Esophagus mucosa (tissue), 1 donor: ENCODE measurements around the gene PRKG1. TPM values are rescaled to one million over a fixed set of nuclear protein-coding genes. Genes with fewer than 3 reads are reported as not detected.
A peak's percentile ranks its signal among the peaks of the same experiment; 100 is the strongest.
"Not testable (repeated sequence)": the region's sequence is repeated elsewhere in the genome, so short reads cannot be mapped to it uniquely, and the experiment has no call there.

Experiments used
- ATAC-seq: fragments of 200-7000 bp; cut with Tn5 transposase; one replicate; pipeline ENCODE4 v1.9.1; 2020
- total RNA-seq: library from RNA; stranded (reverse); gene quantifications from one replicate; pipeline ENCODE4 v1.2.4, GENCODE V29; 2023
- donor health status: DM: yes; HTN: yes; CAD: no.

The PRKG1 gene
- total RNA-seq, 1 donor from 2014 or later = 0.80 TPM

DNA sequence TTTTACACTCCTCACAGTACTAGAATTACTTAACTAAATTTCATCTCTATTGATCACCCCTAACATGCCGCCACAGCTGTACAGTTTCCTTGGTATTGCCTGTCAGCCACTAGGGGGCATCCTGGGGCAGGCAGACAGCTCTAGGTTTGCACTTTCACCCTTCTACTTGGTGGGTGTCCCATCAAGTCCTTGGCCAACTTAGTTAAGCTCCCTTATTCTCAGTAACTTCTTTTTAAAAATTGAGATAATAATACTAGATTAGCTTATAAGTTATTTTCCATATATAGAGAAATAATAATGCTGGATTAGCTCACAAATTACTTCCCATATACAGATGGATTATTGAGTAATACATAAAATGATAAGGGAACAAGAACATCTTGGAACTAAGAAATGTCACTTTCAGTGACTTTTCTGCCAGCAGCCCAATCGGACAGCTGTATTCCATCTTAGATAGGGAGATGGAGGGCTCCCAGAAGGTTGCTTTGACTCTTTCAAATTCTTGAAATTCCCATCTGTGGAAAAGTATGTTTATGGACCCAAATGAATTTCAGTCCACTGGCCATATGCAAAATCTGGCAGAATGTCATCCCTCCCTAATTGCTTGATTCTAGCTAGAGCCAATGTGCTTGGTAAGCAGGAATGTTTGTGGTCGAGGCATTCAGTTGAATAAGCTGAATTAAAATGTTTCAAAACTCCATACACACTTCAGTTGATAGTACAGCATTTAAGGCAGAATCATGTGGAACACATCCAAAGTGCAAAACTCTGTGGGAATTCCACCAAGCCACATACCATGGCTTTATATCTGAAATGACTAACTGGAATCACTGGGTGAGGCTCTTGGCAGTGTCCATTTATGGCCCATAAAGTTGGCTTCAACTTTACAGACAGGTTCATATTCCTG lies 315.4 kb downstream of the PRKG1 start:
- ATAC-seq = peak; percentile 39

- ATAC-seq = not testable (repeated sequence)
Observed at GRCh38 chr10:51393006-51393405, 318.7 kb downstream of the PRKG1 start.

DNA sequence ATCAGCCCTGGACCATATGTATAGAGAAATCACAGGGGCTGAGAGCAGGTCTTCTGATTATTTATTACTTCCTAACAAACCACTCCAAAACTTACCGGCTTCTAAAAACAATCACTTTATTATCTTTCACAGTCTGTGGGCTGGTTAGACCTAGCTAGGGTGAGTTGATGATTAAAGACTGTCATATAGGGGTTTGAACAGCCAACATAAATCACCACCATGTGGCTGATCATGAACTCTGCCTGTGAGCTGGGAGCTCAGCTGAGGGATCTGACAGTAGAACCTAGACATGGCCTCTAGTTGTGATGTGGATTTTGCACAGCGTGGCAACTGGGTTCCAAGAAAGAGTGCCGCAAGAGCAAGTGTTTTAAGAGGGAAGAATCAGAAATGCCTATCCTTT lies 319.8 kb downstream of the PRKG1 start:
- ATAC-seq = no peak

DNA sequence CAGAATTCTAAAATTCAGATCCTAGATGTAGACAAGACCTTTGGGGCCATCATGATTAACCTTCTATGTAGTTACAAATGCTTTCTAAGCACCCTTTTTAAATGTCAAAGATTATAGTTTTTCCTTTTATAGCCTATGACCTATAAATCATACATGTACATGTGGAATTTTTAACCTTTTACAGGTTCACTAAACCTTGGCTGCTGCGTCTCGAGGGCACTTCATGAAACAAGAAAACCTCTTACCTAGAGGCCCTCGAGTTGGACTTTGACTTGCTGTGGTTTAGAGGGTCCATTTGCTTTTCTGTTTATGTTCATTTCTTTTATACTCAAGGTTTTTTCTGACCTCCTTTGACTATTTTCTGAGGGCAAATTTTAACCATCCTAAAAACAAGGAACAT lies 323.0 kb downstream of the PRKG1 start:
- ATAC-seq = no peak

DNA sequence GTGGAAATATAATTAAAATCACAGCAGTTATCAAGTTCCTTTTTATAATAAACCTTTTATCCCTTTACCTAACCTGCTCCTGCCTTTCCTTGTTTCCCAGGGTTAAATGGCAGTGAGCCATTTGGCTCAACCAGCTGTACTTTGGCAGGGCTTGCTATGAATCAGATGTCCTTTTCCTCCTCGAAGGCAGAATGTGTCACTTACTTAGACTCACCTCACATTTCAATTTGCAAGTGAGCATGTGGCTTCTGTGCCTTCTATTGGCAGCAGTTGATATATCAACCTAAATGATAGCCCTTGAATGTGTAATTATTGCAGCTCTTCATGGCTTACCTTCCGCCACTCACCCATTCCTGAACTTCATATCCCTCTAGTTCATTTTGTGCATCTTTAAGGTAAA lies 323.4 kb downstream of the PRKG1 start:
- peak; percentile 90 for ATAC-seq

- no peak for ATAC-seq
Observed at GRCh38 chr10:51399840-51400239, 325.6 kb downstream of the PRKG1 start.

- no peak for ATAC-seq
Observed at GRCh38 chr10:51400392-51401096, 326.3 kb downstream of the PRKG1 start.

- no peak for ATAC-seq
Observed at GRCh38 chr10:51403521-51403920, 329.2 kb downstream of the PRKG1 start.

DNA sequence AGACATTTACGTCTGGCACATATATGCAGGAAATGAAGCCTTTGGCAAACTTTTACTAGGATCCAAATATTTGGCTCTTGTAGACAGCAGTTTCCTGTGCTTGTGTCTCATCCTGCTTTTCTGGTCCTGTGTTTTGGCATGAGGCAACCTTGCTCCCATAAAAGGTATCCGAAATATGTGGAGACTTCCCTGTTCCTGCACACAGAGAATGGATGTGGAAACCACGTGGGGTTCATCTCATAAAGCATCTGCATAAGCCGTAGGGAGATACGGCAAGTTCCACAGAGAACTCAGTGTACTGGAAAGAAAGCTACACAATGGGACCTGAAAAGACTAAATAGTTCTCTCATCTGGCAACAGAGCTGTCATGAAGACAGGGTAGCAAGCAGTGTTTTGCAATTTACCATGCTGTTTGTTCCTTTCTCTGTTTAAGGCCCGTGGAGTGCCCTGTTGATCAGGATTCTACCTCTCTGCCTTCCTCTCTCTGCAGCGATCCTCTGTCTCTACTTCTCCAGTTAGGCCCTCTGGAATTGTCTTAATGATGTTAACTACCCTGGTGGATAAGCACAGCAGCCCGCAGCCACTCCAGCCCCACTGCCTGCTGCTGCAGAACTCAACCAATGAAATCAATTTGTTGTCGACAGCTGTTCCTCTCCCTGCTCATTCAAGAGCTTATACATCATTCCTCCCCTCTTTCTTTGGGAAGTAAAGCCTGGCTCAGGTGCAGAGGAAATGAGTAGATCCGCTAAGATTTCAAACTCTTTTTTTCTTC lies 331.5 kb downstream of the PRKG1 start:
- no peak for ATAC-seq

GRCh38 chr10:51406581-51406980 lies 332.3 kb downstream of the PRKG1 start:
- no peak for ATAC-seq

- ATAC-seq = no peak
Observed at GRCh38 chr10:51416494-51416893, 342.2 kb downstream of the PRKG1 start.

GRCh38 chr10:51419196-51420093 lies 345.2 kb downstream of the PRKG1 start:
- no peak for ATAC-seq

DNA sequence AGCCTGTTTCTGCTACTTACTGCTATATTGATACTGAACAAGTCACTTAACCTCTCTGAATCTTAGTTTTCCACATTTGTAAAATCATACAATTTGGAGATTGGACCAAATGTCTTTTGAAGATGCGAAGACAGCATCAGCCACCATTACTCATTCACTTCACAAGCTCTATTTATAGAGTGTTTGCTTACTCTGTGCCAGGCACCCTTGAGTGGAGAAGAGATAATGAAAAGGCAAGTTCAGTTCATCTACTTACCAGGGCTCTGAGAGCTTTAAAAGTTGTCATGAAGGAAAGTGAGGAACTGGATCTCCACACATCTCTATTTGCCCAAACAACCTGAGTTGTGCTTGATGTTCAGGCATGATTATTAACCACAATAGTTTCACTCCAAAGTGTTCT lies 347.6 kb downstream of the PRKG1 start:
- ATAC-seq = no peak

DNA sequence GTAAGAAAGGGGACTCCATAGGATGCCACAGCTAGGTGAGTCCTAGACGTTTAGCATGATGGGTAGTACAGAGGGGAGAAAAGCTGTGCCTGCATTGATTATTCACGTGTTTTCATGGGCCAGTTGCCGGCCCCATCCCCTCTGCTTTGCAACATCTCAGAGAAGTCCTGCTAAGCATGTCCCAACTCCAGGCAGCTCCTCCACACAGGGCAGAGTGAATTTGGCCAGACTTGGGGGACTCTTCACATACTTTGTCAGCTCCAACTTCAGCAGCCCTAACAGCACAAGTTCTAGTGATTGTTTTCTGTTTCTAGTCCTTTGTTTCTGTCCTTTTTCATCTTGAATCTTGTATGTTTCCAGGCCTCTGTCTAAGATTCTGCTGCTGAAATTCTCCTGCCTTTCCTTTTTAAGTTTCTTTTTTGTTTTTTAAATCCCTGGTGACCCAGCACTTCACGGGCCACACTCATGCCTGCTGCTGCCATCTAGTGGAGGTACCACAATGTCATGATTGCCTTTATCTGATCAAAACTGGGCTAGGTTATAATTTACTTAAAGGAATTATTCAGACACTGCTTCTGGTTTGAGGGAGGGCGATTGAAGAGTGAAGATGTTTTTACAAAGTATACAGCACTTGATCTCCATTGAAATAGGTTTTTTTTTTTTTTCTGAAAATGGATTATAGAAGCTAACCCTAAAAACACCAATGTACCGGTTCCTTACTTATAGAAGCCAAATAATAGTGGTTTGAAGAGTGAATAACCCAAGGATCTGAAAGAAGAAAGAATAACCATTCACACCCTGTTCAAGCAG lies 348.2 kb downstream of the PRKG1 start:
- peak; percentile 41 for ATAC-seq

GRCh38 chr10:51423121-51423452 lies 348.8 kb downstream of the PRKG1 start:
- ATAC-seq = no peak

DNA sequence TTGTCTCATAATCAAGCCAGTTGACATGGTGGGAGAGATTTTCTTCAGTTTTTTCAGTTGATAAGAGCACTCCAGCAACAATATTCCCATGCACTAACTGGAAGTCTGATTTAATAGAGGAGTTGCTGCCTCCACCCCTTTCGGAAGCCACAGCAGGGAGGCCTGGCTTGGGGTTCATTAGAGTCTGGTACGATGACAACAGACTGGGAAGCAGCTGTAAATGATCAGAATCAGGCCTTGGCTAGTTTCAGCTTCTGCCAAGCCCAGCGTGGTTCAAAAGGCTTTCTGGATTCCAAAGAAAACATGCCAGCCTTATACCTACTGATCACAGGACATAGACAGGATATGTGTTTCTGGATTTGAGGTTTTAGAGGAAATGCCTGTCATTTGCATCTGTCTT lies 351.1 kb downstream of the PRKG1 start:
- no peak for ATAC-seq

DNA sequence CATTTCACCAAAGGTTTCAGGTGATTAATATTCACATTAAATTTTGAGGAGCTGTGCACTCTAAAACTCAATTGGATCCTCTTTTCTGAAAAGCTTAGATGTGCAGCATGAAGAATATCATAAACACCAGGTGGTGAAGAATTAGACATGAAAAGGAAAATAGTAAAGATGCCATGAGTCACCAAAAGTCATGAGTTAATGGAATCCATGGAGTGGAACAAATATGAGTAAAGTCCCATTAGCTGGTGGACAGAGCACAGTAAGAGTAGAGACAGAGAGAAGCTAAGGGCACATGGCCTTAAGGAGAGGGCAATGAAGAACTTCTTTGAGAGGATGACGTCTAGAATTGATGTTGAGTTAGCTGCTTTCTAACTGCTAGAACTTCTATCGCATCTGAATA lies 353.5 kb downstream of the PRKG1 start:
- ATAC-seq = no peak

GRCh38 chr10:51430506-51430905 lies 356.2 kb downstream of the PRKG1 start:
- no peak for ATAC-seq

GRCh38 chr10:51433949-51434475 lies 359.7 kb downstream of the PRKG1 start:
- no peak for ATAC-seq

GRCh38 chr10:51436805-51437204 lies 362.5 kb downstream of the PRKG1 start:
- ATAC-seq = no peak

GRCh38 chr10:51439645-51440044 lies 365.4 kb downstream of the PRKG1 start:
- no peak for ATAC-seq
